Astrocyte of the spinal cord (primary cell): ENCODE measurements around the gene ARHGEF26.

Experiments used
- DNase-seq: peaks from one replicate; pipeline ENCODE4 v3.0.0; 2011; ENCODE audit warnings: low read depth, low spot score
- H3K4me3 ChIP-seq: 2 replicates; pipeline ENCODE4 v1.5.1; 2011; ENCODE audit warnings: low read depth, mild to moderate bottlenecking, low read length, moderate library complexity
- in situ Hi-C: cut with HindIII; loops from 2 replicates; pipeline ENCODE4 v1.10.0; 2017; ENCODE audit warnings: low sequenced_read_pairs
- TF ChIP-seq, protein P1 (sequence below): IDR thresholded peaks from 2 replicates; pipeline ENCODE4 v1.5.1; 2012; ENCODE audit warnings: low read depth, mild to moderate bottlenecking, low read length, inconsistent platforms

The ARHGEF26 gene

GRCh38 chr3:154252759-154253638 lies 131.8 kb downstream of the ARHGEF26 start:
- TF ChIP-seq, protein P1, sequence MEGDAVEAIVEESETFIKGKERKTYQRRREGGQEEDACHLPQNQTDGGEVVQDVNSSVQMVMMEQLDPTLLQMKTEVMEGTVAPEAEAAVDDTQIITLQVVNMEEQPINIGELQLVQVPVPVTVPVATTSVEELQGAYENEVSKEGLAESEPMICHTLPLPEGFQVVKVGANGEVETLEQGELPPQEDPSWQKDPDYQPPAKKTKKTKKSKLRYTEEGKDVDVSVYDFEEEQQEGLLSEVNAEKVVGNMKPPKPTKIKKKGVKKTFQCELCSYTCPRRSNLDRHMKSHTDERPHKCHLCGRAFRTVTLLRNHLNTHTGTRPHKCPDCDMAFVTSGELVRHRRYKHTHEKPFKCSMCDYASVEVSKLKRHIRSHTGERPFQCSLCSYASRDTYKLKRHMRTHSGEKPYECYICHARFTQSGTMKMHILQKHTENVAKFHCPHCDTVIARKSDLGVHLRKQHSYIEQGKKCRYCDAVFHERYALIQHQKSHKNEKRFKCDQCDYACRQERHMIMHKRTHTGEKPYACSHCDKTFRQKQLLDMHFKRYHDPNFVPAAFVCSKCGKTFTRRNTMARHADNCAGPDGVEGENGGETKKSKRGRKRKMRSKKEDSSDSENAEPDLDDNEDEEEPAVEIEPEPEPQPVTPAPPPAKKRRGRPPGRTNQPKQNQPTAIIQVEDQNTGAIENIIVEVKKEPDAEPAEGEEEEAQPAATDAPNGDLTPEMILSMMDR: peak; percentile 85
- no peak overlapping the region for H3K4me3 ChIP-seq
- in situ Hi-C loops: no loop called here
- peak; percentile 91 for DNase-seq

GRCh38 chr3:154254527-154254926 lies 133.3 kb downstream of the ARHGEF26 start:
- in situ Hi-C loops: no loop called here
- DNase-seq: no peak
- TF ChIP-seq, protein P1: no peak
- no peak overlapping the region for H3K4me3 ChIP-seq

GRCh38 chr3:154273381-154273780 lies 152.2 kb downstream of the ARHGEF26 start:
- no peak for DNase-seq
- no peak overlapping the region for H3K4me3 ChIP-seq
- TF ChIP-seq, protein P1: no peak
- in situ Hi-C loops: no loop called here

DNA sequence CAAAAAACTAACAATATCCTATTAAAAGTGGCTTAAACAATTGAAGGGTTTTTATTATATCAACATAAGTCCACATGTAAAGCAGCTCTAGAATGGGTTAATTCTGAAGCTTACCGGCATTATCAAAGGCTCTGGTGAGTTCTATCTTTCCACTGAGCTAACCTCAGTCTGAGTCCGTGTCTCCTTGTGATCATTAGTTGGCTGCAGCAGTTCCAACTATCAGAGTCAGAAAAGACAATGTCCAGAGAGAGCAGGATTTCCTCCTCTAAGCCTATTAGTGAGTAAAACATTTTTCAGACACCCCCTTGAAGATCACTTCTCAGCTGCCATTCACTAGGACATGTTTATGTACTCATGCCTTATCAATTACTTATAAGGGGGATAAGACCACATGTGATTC lies 153.2 kb downstream of the ARHGEF26 start:
- DNase-seq: no peak
- in situ Hi-C loops: no loop called here
- no peak overlapping the region for H3K4me3 ChIP-seq
- TF ChIP-seq, protein P1: no peak

- DNase-seq: no peak
- in situ Hi-C loops: no loop called here
- H3K4me3 ChIP-seq: no peak overlapping the region
- TF ChIP-seq, protein P1: no peak
These were observed 154.1 kb downstream of the ARHGEF26 start for GRCh38 chr3:154275292-154275691.

- TF ChIP-seq, protein P1: no peak
- no peak for DNase-seq
These were observed 154.8 kb downstream of the ARHGEF26 start for GRCh38 chr3:154275965-154276364.

More at GRCh38 chr3:154275965-154276364, 154.8 kb downstream of the ARHGEF26 start:
- in situ Hi-C loops: no loop called here
- no peak overlapping the region for H3K4me3 ChIP-seq
